IMR-90 (cell line): ENCODE measurements around the gene SRSF2.

Source experiments
- BHLHE40 ChIP-seq: fragments of 150-350 bp; IDR thresholded peaks from 2 replicates; pipeline ENCODE4 v1.6.1; 2016; ENCODE audit warnings: mild to moderate bottlenecking, low read depth, low read length
- CHD1 ChIP-seq: IDR thresholded peaks from 2 replicates; pipeline ENCODE4 v1.6.1; 2012; ENCODE audit warnings: low read depth, low read length, improper control_type of control experiment
- FOS ChIP-seq: fragments of 150-350 bp; IDR thresholded peaks from 2 replicates; pipeline ENCODE4 v1.6.1; 2016; ENCODE audit warnings: low read depth, low read length
- MAZ ChIP-seq: IDR thresholded peaks from 2 replicates; pipeline ENCODE4 v1.6.1; 2012; ENCODE audit warnings: low read depth, mild to moderate bottlenecking, low read length, improper control_type of control experiment, moderate library complexity, borderline replicate concordance
- MXI1 ChIP-seq: IDR thresholded peaks from 2 replicates; pipeline ENCODE4 v1.6.1; 2012; ENCODE audit warnings: low read depth, mild to moderate bottlenecking, low read length, moderate library complexity, borderline replicate concordance
- NFE2L2 ChIP-seq: fragments of 150-350 bp; IDR thresholded peaks from 2 replicates; pipeline ENCODE4 v1.6.1; 2016; ENCODE audit warnings: low read depth, mild to moderate bottlenecking, low read length
- POLR2A ChIP-seq: IDR thresholded peaks from 2 replicates; pipeline ENCODE4 v1.6.1; 2012; ENCODE audit warnings: mild to moderate bottlenecking, low read depth, low read length
- RAD21 ChIP-seq: IDR thresholded peaks from 2 replicates; pipeline ENCODE4 v1.6.1; 2012; ENCODE audit warnings: low read length, improper control_type of control experiment
- RCOR1 ChIP-seq: IDR thresholded peaks from 2 replicates; pipeline ENCODE4 v1.6.1; 2012; ENCODE audit warnings: mild to moderate bottlenecking, low read length, improper control_type of control experiment; ENCODE audit not compliant: insufficient replicate concordance
- SMC3 ChIP-seq: fragments of 150-350 bp; IDR thresholded peaks from 2 replicates; pipeline ENCODE4 v1.6.1; 2016; ENCODE audit warnings: low read depth, mild to moderate bottlenecking, antibody characterized with exemption, low read length, moderate library complexity
- TF ChIP-seq, protein P1 (sequence below): conservative IDR thresholded peaks from 2 replicates; pipeline ENCODE4 v1.5.1; 2012; ENCODE audit warnings: mild to moderate bottlenecking, low read depth, low read length, improper control_type of control experiment
- TF ChIP-seq, protein P2 (sequence below): fragments of 150-350 bp; IDR thresholded peaks from 2 replicates; pipeline ENCODE4 v1.6.1; 2017; ENCODE audit warnings: mild to moderate bottlenecking, antibody characterized with exemption, low read length, low read depth

DNA sequence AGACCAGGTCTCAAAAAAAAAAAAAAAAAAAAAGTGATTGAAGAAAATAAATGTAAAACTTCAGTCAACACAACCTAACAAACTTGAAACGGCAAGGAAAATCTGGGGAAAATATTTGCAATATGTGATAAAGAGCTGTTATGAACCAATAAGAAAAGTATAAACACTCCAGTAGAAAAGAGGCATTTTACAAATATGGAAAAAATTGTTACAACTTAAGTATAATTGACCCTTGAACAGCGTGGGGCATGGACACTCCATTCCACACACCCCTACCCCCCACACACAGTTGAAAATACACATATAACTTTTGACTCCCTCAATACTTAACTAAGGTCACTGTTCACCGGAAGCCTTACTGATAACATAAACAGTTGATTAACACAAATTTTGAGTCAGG is 21.4 kb upstream of the SRSF2 start:
- TF ChIP-seq, protein P1, sequence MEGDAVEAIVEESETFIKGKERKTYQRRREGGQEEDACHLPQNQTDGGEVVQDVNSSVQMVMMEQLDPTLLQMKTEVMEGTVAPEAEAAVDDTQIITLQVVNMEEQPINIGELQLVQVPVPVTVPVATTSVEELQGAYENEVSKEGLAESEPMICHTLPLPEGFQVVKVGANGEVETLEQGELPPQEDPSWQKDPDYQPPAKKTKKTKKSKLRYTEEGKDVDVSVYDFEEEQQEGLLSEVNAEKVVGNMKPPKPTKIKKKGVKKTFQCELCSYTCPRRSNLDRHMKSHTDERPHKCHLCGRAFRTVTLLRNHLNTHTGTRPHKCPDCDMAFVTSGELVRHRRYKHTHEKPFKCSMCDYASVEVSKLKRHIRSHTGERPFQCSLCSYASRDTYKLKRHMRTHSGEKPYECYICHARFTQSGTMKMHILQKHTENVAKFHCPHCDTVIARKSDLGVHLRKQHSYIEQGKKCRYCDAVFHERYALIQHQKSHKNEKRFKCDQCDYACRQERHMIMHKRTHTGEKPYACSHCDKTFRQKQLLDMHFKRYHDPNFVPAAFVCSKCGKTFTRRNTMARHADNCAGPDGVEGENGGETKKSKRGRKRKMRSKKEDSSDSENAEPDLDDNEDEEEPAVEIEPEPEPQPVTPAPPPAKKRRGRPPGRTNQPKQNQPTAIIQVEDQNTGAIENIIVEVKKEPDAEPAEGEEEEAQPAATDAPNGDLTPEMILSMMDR, result no peak
- no peak for TF ChIP-seq FOS
- TF ChIP-seq POLR2A, result no peak
- no peak for TF ChIP-seq SMC3
- TF ChIP-seq, protein P2, sequence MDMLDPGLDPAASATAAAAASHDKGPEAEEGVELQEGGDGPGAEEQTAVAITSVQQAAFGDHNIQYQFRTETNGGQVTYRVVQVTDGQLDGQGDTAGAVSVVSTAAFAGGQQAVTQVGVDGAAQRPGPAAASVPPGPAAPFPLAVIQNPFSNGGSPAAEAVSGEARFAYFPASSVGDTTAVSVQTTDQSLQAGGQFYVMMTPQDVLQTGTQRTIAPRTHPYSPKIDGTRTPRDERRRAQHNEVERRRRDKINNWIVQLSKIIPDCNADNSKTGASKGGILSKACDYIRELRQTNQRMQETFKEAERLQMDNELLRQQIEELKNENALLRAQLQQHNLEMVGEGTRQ, result no peak
- no peak for TF ChIP-seq RCOR1
- TF ChIP-seq MAZ, result no peak
- TF ChIP-seq RAD21, result no peak
- no peak for TF ChIP-seq CHD1
- TF ChIP-seq NFE2L2, result no peak
- no peak for TF ChIP-seq BHLHE40
- TF ChIP-seq MXI1, result no peak
